Measurements from ENCODE around the gene ATG3. TPM values are rescaled to one million over a fixed set of nuclear protein-coding genes. Genes with fewer than 3 reads are reported as not detected.

Gene ATG3
- total RNA-seq, 1 experiment from 2014 or later, result 97.2 TPM

DNA sequence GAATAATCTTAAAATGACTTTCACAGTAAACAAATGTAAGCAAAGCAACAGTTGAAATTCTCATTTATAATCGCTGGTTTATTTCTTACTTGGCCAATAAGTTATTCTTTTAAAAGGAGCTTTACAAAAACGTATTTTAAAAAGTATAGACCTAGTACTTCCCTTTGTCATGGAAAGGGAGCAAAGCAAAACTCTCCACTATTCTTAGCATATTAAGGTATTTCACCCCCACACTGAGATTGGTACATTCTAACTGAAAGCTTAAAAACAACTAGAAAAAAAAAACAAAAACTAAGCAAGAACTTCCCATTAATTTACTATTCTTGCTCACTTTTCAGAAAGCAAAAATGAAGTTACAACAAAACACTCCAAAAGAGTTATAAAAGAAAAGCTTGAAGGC, 1.5 kb downstream of the ATG3 start:
- H3K27me3 Mint-ChIP-seq (ENCODE audit: insufficient read depth, unreplicated experiment), result no peaks in the 10 kb centered on the region
- H3K4me1 Mint-ChIP-seq (ENCODE audit: insufficient read depth, unreplicated experiment), result peaks cover 17% of the 10 kb centered on the region
- TF ChIP-seq, protein P1, sequence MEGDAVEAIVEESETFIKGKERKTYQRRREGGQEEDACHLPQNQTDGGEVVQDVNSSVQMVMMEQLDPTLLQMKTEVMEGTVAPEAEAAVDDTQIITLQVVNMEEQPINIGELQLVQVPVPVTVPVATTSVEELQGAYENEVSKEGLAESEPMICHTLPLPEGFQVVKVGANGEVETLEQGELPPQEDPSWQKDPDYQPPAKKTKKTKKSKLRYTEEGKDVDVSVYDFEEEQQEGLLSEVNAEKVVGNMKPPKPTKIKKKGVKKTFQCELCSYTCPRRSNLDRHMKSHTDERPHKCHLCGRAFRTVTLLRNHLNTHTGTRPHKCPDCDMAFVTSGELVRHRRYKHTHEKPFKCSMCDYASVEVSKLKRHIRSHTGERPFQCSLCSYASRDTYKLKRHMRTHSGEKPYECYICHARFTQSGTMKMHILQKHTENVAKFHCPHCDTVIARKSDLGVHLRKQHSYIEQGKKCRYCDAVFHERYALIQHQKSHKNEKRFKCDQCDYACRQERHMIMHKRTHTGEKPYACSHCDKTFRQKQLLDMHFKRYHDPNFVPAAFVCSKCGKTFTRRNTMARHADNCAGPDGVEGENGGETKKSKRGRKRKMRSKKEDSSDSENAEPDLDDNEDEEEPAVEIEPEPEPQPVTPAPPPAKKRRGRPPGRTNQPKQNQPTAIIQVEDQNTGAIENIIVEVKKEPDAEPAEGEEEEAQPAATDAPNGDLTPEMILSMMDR (IDR thresholded peaks at IDR 0.05; ENCODE audit: unreplicated experiment), result no peak
- CTCF ChIA-PET, result interaction anchor here (0.5 kb wide), 1 partner anchor 83 kb away, joined by 3 read pairs; no protein-coding TSS in a partner anchor
- POLR2A ChIA-PET, result interaction anchor here (0.5 to 4.3 kb wide), 11 partner anchors 8 to 458 kb away, joined by 3 to 35 read pairs (median 4); partner anchors contain the start of gene GTPBP8
- H3K4me3 Mint-ChIP-seq (ENCODE audit: unreplicated experiment), result peak overlapping the region; percentile 96
- no TSS peak for BruUV-seq (replicated peaks)
- H3K36me3 Mint-ChIP-seq (ENCODE audit: insufficient read depth, unreplicated experiment), result peaks cover 12% of the 10 kb centered on the region
- H3K27ac Mint-ChIP-seq (ENCODE audit: low read depth, unreplicated experiment), result peak overlapping the region; percentile 98
- intact Hi-C loops (cut with micrococcal nuclease), result no loop called here
- H3K9me3 Mint-ChIP-seq (ENCODE audit: unreplicated experiment), result no peaks in the 10 kb centered on the region
- no peak for DNase-seq (ENCODE audit: unreplicated experiment)

GRCh38 chr3:112557976-112558375, 3.8 kb downstream of the ATG3 start:
- ChIA-PET POLR2A (interaction anchor here (0.6 kb wide), 1 partner anchor 433 kb away, joined by 3 read pairs; no protein-coding TSS in a partner anchor), CTCF (interaction anchor here (0.6 to 0.7 kb wide), 2 partner anchors 221 to 873 kb away, joined by 3 to 5 read pairs; no protein-coding TSS in a partner anchor)
- BruUV-seq (replicated peaks), result no TSS peak

DNA sequence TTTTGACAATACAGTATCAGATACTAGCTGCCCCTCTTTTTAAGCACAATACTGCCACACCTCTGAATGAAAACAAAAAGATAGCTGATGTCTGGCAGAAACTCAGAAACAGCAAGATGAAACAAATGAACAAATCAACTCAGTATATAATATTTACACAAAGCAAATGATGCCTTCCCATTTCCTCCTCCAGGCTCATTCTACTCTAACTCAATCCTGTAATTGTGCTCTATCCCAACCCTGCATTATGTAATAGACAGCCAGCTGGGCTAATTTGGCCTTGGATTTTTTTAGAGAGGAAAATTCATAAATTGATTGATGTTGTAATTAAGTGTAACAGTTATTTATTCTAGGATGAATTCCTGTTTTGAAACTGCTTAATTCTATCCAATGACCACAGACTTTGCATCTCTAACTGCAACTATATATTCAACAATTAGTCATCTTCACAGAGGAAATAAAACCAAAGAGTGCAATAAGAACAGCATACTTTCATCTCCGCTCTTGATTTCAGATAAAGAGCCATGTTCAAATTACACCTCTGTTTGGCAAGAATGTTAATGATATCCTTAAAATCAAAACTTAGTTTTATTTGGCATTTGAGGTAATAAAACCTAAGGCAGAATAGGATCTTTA, 6.1 kb downstream of the ATG3 start:
- no peak overlapping the region for H3K27ac Mint-ChIP-seq (ENCODE audit: low read depth, unreplicated experiment)
- H3K27me3 Mint-ChIP-seq (ENCODE audit: insufficient read depth, unreplicated experiment), result no peaks in the 10 kb centered on the region
- TF ChIP-seq, protein P1 (IDR thresholded peaks at IDR 0.05; ENCODE audit: unreplicated experiment), result no peak
- BruUV-seq (replicated peaks), result no TSS peak
- no peak for DNase-seq (ENCODE audit: unreplicated experiment)
- no peaks in the 10 kb centered on the region for H3K9me3 Mint-ChIP-seq (ENCODE audit: unreplicated experiment)
- ChIA-PET POLR2A (interaction anchor here (1.1 kb wide), 1 partner anchor 11 kb away, joined by 3 read pairs; no protein-coding TSS in a partner anchor), CTCF (no interaction called here)
- H3K4me3 Mint-ChIP-seq (ENCODE audit: unreplicated experiment), result no peak overlapping the region
- intact Hi-C loops (cut with micrococcal nuclease), result no loop called here
- peaks cover 29% of the 10 kb centered on the region for H3K36me3 Mint-ChIP-seq (ENCODE audit: insufficient read depth, unreplicated experiment)
- H3K4me1 Mint-ChIP-seq (ENCODE audit: insufficient read depth, unreplicated experiment), result peaks cover 19% of the 10 kb centered on the region

More at GRCh38 chr3:112557976-112558375, 3.8 kb downstream of the ATG3 start:
- intact Hi-C loops (cut with micrococcal nuclease), result no loop called here
- H3K27me3 Mint-ChIP-seq (ENCODE audit: insufficient read depth, unreplicated experiment), result no peaks in the 10 kb centered on the region
- peaks cover 19% of the 10 kb centered on the region for H3K4me1 Mint-ChIP-seq (ENCODE audit: insufficient read depth, unreplicated experiment)
- no peak overlapping the region for H3K27ac Mint-ChIP-seq (ENCODE audit: low read depth, unreplicated experiment)
- H3K9me3 Mint-ChIP-seq (ENCODE audit: unreplicated experiment), result no peaks in the 10 kb centered on the region
- H3K36me3 Mint-ChIP-seq (ENCODE audit: insufficient read depth, unreplicated experiment), result peaks cover 23% of the 10 kb centered on the region
- no peak overlapping the region for H3K4me3 Mint-ChIP-seq (ENCODE audit: unreplicated experiment)
- TF ChIP-seq, protein P1 (IDR thresholded peaks at IDR 0.05; ENCODE audit: unreplicated experiment), result no peak
- DNase-seq (ENCODE audit: unreplicated experiment), result no peak

- BruUV-seq (replicated peaks), result no TSS peak
- Mint-ChIP-seq H3K9me3 (ENCODE audit: unreplicated experiment) (no peaks in the 10 kb centered on the region), H3K4me3 (ENCODE audit: unreplicated experiment) (no peak overlapping the region), H3K36me3 (ENCODE audit: insufficient read depth, unreplicated experiment) (peaks cover 49% of the 10 kb centered on the region), H3K27me3 (ENCODE audit: insufficient read depth, unreplicated experiment) (no peaks in the 10 kb centered on the region), H3K27ac (ENCODE audit: low read depth, unreplicated experiment) (no peak overlapping the region), H3K4me1 (ENCODE audit: insufficient read depth, unreplicated experiment) (peaks cover 21% of the 10 kb centered on the region)
- TF ChIP-seq, protein P1 (IDR thresholded peaks at IDR 0.05; ENCODE audit: unreplicated experiment), result no peak
- POLR2A ChIA-PET, result interaction anchor here (0.6 to 1.0 kb wide), 2 partner anchors 16 to 255 kb away, joined by 4 read pairs; no protein-coding TSS in a partner anchor
- DNase-seq (ENCODE audit: unreplicated experiment), result no peak
- CTCF ChIA-PET, result interaction anchor here (1.4 to 1.5 kb wide), 2 partner anchors 11 to 18 kb away, joined by 4 read pairs; partner anchors contain the start of genes ATG3 and SLC35A5
- intact Hi-C loops (cut with micrococcal nuclease), result no loop called here
Observed at GRCh38 chr3:112550859-112551258, 10.9 kb downstream of the ATG3 start.

All from MCF 10A (cell line).